Esophagus muscularis mucosa (tissue), 4 donors: ENCODE results near the gene SELENOO. TPM values are rescaled to one million over a fixed set of nuclear protein-coding genes. Genes with fewer than 3 reads are reported as not detected.

Experiments
- DNase-seq: peaks from one replicate; pipeline ENCODE4 v3.0.0-alpha.2; 2017; ENCODE audit errors: extremely low spot score
- H3K27ac ChIP-seq, 4 donors: fragments of 200-600 bp; sonication (generic); replicated peaks in 1 of 4; 1 replicate in 3 of 4; 2 replicates in 1 of 4; pipeline ENCODE4 v1.5.1; 2016 to 2019; ENCODE audit warnings: mild to moderate bottlenecking in 1 of 4
- H3K27me3 ChIP-seq, 4 donors: fragments of 200-600 bp; sonication (generic); one replicate each; pipeline versions ENCODE4 v1.5.1 to v1.6.0; 2016 to 2019
- H3K36me3 ChIP-seq, 4 donors: fragments of 200-600 bp; sonication (generic); one replicate each; pipeline ENCODE4 v1.5.1; 2016 to 2019
- H3K4me1 ChIP-seq, 4 donors: fragments of 200-600 bp; sonication (generic); one replicate each; pipeline ENCODE4 v1.5.1; 2016 to 2019
- H3K4me3 ChIP-seq, 4 donors: fragments of 200-600 bp; sonication (generic); 1 replicate in 2 of 4; 2 replicates in 2 of 4; pipeline ENCODE4 v1.5.1; 2016 to 2019; ENCODE audit warnings: mild to moderate bottlenecking in 4 of 4, moderate library complexity in 1 of 4
- H3K9me3 ChIP-seq, 4 donors: fragments of 200-600 bp; sonication (generic); 1 replicate in 3 of 4; 2 replicates in 1 of 4; pipeline ENCODE4 v1.5.1; 2016 to 2019
- EP300 ChIP-seq: sonication (generic); formaldehyde crosslinking; IDR thresholded peaks from one replicate; pipeline ENCODE4 v1.6.1; 2017; ENCODE audit warnings: antibody characterized with exemption
- POLR2A ChIP-seq: fragments of 450-650 bp; IDR thresholded peaks from one replicate; pipeline ENCODE4 v1.6.1; 2017; ENCODE audit warnings: antibody characterized with exemption, moderate library complexity, mild to moderate bottlenecking, low read depth
- POLR2AphosphoS5 ChIP-seq, 2 donors: sonication (generic); formaldehyde crosslinking; IDR thresholded peaks; one replicate each; pipeline ENCODE4 v1.6.1; 2017; ENCODE audit warnings: antibody characterized with exemption in 2 of 2
- WGBS: methylation state at CpG from one replicate; pipeline ENCODE4 v1.1.5; 2018; 5-methylcytosine and 5-hydroxymethylcytosine counted together
- intact Hi-C: fragments of 100-400 bp; cut with DNase I; formaldehyde crosslinking; loops from one replicate; pipeline ENCODE4 v1.15.1; 2023
- total RNA-seq, 4 donors: library from RNA; depleted of rRNA; stranded (reverse); fragments of >200 nt; gene quantifications; one replicate each; pipeline versions ENCODE4 v1.1.0 to v1.2.1, GENCODE V29; 2016
- TF ChIP-seq, protein P1 (sequence below), 3 experiments: fragments of 200-600 bp in 2 of 3; fragments of 450-650 bp in 1 of 3; sonication (generic) in 2 of 3; IDR thresholded peaks; one replicate each; pipeline ENCODE4 v1.5.1; 2017 to 2019; ENCODE audit warnings: antibody characterized with exemption in 3 of 3, mild to moderate bottlenecking in 2 of 3, moderate library complexity in 1 of 3

SELENOO gene
- total RNA-seq, 4 donors from 2014 or later: 22.4 to 41.0 (median 23.0) TPM

DNA sequence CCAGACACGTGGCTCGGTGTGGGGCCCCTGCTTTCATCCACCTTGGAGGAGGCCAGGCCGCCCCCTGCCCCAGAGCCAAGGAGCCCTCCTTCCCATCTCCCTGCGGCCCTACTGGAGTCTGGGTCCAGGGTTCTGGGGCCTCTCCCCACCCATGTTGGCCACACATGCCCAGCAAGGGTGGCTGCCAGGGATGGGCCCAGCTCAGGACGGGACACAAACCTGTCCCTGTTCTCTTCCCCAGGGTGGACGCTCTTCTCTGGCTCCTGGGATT lies 25.7 kb upstream of the SELENOO start:
- TF ChIP-seq, protein P1, sequence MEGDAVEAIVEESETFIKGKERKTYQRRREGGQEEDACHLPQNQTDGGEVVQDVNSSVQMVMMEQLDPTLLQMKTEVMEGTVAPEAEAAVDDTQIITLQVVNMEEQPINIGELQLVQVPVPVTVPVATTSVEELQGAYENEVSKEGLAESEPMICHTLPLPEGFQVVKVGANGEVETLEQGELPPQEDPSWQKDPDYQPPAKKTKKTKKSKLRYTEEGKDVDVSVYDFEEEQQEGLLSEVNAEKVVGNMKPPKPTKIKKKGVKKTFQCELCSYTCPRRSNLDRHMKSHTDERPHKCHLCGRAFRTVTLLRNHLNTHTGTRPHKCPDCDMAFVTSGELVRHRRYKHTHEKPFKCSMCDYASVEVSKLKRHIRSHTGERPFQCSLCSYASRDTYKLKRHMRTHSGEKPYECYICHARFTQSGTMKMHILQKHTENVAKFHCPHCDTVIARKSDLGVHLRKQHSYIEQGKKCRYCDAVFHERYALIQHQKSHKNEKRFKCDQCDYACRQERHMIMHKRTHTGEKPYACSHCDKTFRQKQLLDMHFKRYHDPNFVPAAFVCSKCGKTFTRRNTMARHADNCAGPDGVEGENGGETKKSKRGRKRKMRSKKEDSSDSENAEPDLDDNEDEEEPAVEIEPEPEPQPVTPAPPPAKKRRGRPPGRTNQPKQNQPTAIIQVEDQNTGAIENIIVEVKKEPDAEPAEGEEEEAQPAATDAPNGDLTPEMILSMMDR (IDR thresholded peaks at IDR 0.05): no peak
- TF ChIP-seq POLR2AphosphoS5 (IDR thresholded peaks at IDR 0.05): no peak
- no peaks in the 10 kb centered on the region for H3K9me3 ChIP-seq
- peaks cover 3 to 92% (median 22%) of the 10 kb centered on the region in 4 donors for H3K27me3 ChIP-seq
- H3K27ac ChIP-seq: no peak overlapping the region
- H3K4me3 ChIP-seq: no peak overlapping the region
- H3K36me3 ChIP-seq: no peaks in the 10 kb centered on the region
- 90% methylated on average over 3 of the region's 6 CpGs for whole genome bisulfite sequencing
- no peak for DNase-seq
- intact Hi-C loops: no loop called here
- peaks cover 5 to 23% (median 8%) of the 10 kb centered on the region in 4 donors for H3K4me1 ChIP-seq

DNA sequence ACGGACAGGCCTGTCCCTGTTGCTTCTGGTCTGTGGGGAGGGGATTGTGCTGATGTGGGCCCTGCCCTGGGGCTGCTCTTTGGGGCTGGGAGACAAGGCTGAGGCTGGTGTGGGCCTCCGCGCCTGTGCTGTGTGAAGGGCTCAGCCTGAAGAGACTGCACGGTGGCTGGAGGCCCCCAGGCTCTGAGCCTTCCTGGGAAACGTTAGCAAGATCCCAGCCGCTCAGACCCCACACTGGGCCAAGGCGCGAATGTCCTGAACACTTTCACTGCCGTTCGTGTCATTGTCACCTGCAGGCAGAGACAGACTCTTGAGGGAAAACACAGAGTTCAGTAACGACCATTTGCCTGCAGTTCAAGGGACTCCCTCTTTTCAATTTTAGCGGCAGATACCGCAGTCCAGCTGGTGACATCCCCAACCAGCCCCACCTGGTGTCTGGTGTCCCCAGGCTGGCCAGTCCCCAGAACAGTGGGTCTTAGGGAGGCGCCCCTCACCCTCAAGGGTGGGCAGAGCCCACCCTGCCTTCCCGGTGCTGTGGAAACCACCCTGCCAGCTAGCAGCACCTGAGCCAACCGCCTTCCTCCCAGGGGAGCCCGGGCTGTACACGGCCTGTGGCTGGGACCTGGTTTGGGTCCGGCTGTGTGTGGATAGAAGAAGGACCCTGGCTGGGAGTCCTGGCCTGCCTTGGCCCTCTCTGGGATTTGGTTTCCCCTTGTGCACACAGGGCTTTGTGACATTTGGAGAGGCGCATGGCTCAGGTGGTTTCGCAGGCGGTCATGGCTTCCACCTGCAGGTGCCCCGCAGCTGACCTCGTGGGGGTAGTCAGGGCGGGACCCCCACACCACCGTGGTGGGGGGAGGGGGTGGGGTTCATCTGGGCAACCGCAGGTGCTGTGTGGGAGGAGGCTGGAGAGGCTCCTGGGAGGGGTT lies 24.6 kb upstream of the SELENOO start:
- H3K27me3 ChIP-seq: peaks cover 0 to 95% (median 19%) of the 10 kb centered on the region in 4 donors
- no peak for DNase-seq
- WGBS: 84% methylated on average over 22 of the region's 27 CpGs
- peaks cover 0 to 17% (median 2%) of the 10 kb centered on the region in 4 donors for H3K4me1 ChIP-seq
- no peaks in the 10 kb centered on the region for H3K9me3 ChIP-seq
- H3K4me3 ChIP-seq: no peak overlapping the region
- no peaks in the 10 kb centered on the region for H3K36me3 ChIP-seq
- TF ChIP-seq POLR2A (no peak), EP300 (no peak), POLR2AphosphoS5 (IDR thresholded peaks at IDR 0.05) (no peak)
- TF ChIP-seq, protein P1 (IDR thresholded peaks at IDR 0.05): no peak
- intact Hi-C loops: no loop called here
- no peak overlapping the region for H3K27ac ChIP-seq

DNA sequence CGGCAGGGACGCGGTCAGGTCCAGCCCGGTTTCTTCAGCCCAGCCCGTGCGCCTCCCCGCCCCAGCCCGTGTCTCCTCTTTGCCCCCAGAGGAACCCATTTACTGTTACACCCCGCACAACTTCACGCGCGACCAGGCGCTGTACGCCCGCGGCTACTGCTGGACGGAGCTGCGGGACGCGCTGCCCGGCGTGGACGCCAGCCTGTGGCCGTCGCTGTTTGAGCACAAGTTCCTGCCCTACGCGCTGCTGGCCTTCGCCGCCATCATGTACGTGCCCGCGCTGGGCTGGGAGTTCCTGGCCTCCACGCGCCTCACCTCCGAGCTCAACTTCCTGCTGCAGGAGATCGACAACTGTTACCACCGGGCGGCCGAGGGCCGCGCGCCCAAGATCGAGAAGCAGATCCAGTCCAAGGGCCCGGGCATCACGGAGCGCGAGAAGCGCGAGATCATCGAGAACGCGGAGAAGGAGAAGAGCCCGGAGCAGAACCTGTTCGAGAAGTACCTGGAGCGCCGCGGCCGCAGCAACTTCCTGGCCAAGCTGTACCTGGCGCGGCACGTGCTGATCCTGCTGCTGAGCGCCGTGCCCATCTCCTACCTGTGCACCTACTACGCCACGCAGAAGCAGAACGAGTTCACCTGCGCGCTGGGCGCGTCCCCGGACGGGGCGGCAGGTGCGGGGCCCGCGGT lies 23.8 kb upstream of the SELENOO start:
- no peak overlapping the region for H3K27ac ChIP-seq
- H3K36me3 ChIP-seq: no peaks in the 10 kb centered on the region
- no peaks in the 10 kb centered on the region for H3K9me3 ChIP-seq
- intact Hi-C loops: no loop called here
- DNase-seq: no peak
- H3K4me1 ChIP-seq: peaks cover 0 to 13% (median 0%) of the 10 kb centered on the region in 4 donors
- no peak for TF ChIP-seq POLR2A
- TF ChIP-seq, protein P1 (IDR thresholded peaks at IDR 0.05): no peak
- no peak for TF ChIP-seq EP300
- no peak for TF ChIP-seq POLR2AphosphoS5 (IDR thresholded peaks at IDR 0.05)
- no peak overlapping the region for H3K4me3 ChIP-seq
- WGBS: 95% methylated on average over 65 of the region's 76 CpGs
- H3K27me3 ChIP-seq: peaks cover 0 to 87% (median 17%) of the 10 kb centered on the region in 4 donors

DNA sequence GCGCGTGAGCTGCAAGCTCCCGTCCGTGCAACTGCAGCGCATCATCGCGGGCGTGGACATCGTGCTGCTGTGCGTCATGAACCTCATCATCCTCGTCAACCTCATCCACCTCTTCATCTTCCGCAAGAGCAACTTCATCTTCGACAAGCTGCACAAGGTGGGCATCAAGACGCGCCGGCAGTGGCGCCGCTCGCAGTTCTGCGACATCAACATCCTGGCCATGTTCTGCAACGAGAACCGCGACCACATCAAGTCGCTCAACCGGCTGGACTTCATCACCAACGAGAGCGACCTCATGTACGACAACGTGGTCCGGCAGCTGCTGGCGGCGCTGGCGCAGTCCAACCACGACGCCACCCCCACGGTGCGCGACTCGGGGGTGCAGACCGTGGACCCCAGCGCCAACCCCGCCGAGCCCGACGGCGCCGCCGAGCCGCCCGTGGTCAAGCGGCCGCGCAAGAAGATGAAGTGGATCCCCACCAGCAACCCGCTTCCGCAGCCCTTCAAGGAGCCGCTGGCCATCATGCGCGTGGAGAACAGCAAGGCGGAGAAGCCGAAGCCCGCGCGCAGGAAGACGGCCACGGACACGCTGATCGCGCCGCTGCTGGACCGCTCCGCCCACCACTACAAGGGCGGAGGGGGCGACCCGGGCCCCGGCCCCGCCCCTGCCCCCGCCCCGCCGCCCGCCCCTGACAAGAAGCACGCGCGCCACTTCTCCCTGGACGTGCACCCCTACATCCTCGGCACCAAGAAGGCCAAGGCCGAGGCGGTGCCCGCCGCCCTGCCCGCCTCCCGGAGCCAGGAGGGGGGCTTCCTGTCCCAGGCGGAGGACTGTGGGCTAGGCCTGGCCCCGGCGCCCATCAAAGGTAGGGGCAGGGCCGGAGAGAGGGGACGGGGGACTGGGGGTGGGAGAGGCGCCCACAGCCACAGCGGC lies 23.0 kb upstream of the SELENOO start:
- H3K9me3 ChIP-seq: no peaks in the 10 kb centered on the region
- peaks cover 0 to 79% (median 17%) of the 10 kb centered on the region in 4 donors for H3K27me3 ChIP-seq
- no peak overlapping the region for H3K4me3 ChIP-seq
- DNase-seq: no peak
- H3K4me1 ChIP-seq: peaks cover 0 to 13% (median 0%) of the 10 kb centered on the region in 4 donors
- intact Hi-C loops: no loop called here
- TF ChIP-seq POLR2AphosphoS5 (IDR thresholded peaks at IDR 0.05) (no peak), POLR2A (no peak), EP300 (no peak)
- TF ChIP-seq, protein P1 (IDR thresholded peaks at IDR 0.05): no peak
- 51% methylated on average over 27 of the region's 98 CpGs for WGBS
- H3K36me3 ChIP-seq: no peaks in the 10 kb centered on the region
- H3K27ac ChIP-seq: no peak overlapping the region
